GM21528 (cell line): ENCODE measurements around the gene WWC2.

Experiments used
- ATAC-seq: cut with Tn5 transposase; IDR thresholded peaks from one replicate; pipeline ENCODE4 v1.9.1; 2021; ENCODE audit warnings: mild to moderate bottlenecking, moderate library complexity; ENCODE audit not compliant: unreplicated experiment, low FRiP score

Gene WWC2

GRCh38 chr4:183164963-183165362, 65.9 kb downstream of the WWC2 start:
- no peak for ATAC-seq

GRCh38 chr4:183165376-183165775, 66.3 kb downstream of the WWC2 start:
- ATAC-seq, result no peak

- ATAC-seq, result no peak
These were observed 71.8 kb downstream of the WWC2 start for GRCh38 chr4:183170894-183171293.

- ATAC-seq, result no peak
These were observed 72.6 kb downstream of the WWC2 start for GRCh38 chr4:183171484-183172267.

GRCh38 chr4:183172881-183173280, 73.8 kb downstream of the WWC2 start:
- no peak for ATAC-seq

- no peak for ATAC-seq
These were observed 74.8 kb downstream of the WWC2 start for GRCh38 chr4:183173580-183174526.

- ATAC-seq, result no peak
These were observed 76.7 kb downstream of the WWC2 start for GRCh38 chr4:183175631-183176232.

GRCh38 chr4:183177001-183177400, 77.9 kb downstream of the WWC2 start:
- ATAC-seq, result no peak

GRCh38 chr4:183178201-183178600, 79.1 kb downstream of the WWC2 start:
- no peak for ATAC-seq

- ATAC-seq, result no peak
These were observed 81.0 kb downstream of the WWC2 start for GRCh38 chr4:183180096-183180495.

- ATAC-seq, result no peak
These were observed 81.6 kb downstream of the WWC2 start for GRCh38 chr4:183180621-183181020.

GRCh38 chr4:183181081-183181480, 82.0 kb downstream of the WWC2 start:
- ATAC-seq, result no peak

- ATAC-seq, result no peak
These were observed 84.0 kb downstream of the WWC2 start for GRCh38 chr4:183182873-183183725.

- no peak for ATAC-seq
These were observed 85.0 kb downstream of the WWC2 start for GRCh38 chr4:183183906-183184535.

GRCh38 chr4:183185018-183185417, 86.0 kb downstream of the WWC2 start:
- ATAC-seq, result no peak

- ATAC-seq, result no peak
These were observed 86.5 kb downstream of the WWC2 start for GRCh38 chr4:183185559-183185958.

GRCh38 chr4:183186813-183187212, 87.8 kb downstream of the WWC2 start:
- ATAC-seq, result no peak

- no peak for ATAC-seq
These were observed 92.0 kb downstream of the WWC2 start for GRCh38 chr4:183190900-183191527.

GRCh38 chr4:183191630-183192029, 92.6 kb downstream of the WWC2 start:
- no peak for ATAC-seq
